HEK293 (cell line): ENCODE data around the gene PDCD4.

Source experiments
- CTCF ChIA-PET: fragments of 350-600 bp; formaldehyde crosslinking; extraction: SDS; loops from one replicate; lab custom pipeline; 2021; ENCODE audit warnings: antibody characterized with exemption; lab: Yijun Ruan, JAX
- POLR2A ChIA-PET: fragments of 300-600 bp; formaldehyde crosslinking; extraction: SDS; loops from one replicate; lab custom pipeline; 2020; ENCODE audit warnings: antibody characterized with exemption, inconsistent platforms; lab: Yijun Ruan, JAX
- H3K27ac ChIP-seq: fragments of 200-500 bp; sonication (Bioruptor generic); 2 replicates; pipeline ENCODE4 v1.5.1; 2014; ENCODE audit warnings: low read depth, low read length, control low read depth, inconsistent platforms; ENCODE audit errors: extremely low read depth
- H3K36me3 ChIP-seq, 2 experiments: fragments of 200-500 bp in 1 of 2; sonication (Bioruptor generic) in 1 of 2; 1 replicate in 1 of 2; 2 replicates in 1 of 2; pipeline ENCODE4 v1.5.1; 2014 to 2017; ENCODE audit warnings: inconsistent platforms in 2 of 2, low read length in 2 of 2; ENCODE audit not compliant: control insufficient read depth in 2 of 2, insufficient read depth in 1 of 2
- H3K4me1 ChIP-seq: fragments of 200-500 bp; sonication (Bioruptor generic); 2 replicates; pipeline ENCODE4 v1.5.1; 2014; ENCODE audit warnings: mild to moderate bottlenecking, low read length, inconsistent platforms; ENCODE audit not compliant: control insufficient read depth, insufficient read depth
- H3K4me3 ChIP-seq: 2 replicates; pipeline ENCODE4 v1.5.1; 2011; ENCODE audit warnings: low read depth, mild to moderate bottlenecking, control low read depth, low read length, moderate library complexity
- H3K9me3 ChIP-seq: fragments of 200-500 bp; sonication (Bioruptor generic); 2 replicates; pipeline ENCODE4 v1.5.1; 2014; ENCODE audit warnings: low read depth, low read length, inconsistent platforms; ENCODE audit not compliant: control insufficient read depth, insufficient read depth
- EGR2 ChIP-seq: fragments of 450-650 bp; formaldehyde crosslinking; IDR thresholded peaks from 2 replicates; pipeline ENCODE4 v1.5.1; 2016; ENCODE audit warnings: low read depth, missing biosample characterization, missing genetic modification characterization
- GLI4 ChIP-seq: fragments of 450-650 bp; formaldehyde crosslinking; IDR thresholded peaks from 2 replicates; pipeline ENCODE4 v1.5.1; 2016; ENCODE audit warnings: missing biosample characterization, missing genetic modification characterization
- GLIS1 ChIP-seq: fragments of 450-650 bp; formaldehyde crosslinking; IDR thresholded peaks from 2 replicates; pipeline ENCODE4 v1.5.1; 2016; ENCODE audit warnings: missing biosample characterization, missing genetic modification characterization
- GLIS2 ChIP-seq: fragments of 450-650 bp; formaldehyde crosslinking; IDR thresholded peaks from 2 replicates; pipeline ENCODE4 v1.5.1; 2016; ENCODE audit warnings: missing biosample characterization, missing genetic modification characterization
- KLF7 ChIP-seq: fragments of 450-650 bp; formaldehyde crosslinking; IDR thresholded peaks from 2 replicates; pipeline ENCODE4 v1.5.1; 2016; ENCODE audit warnings: missing biosample characterization, missing genetic modification characterization, borderline replicate concordance
- KLF8 ChIP-seq: fragments of 450-650 bp; formaldehyde crosslinking; IDR thresholded peaks from 2 replicates; pipeline ENCODE4 v1.5.1; 2016; ENCODE audit warnings: missing biosample characterization, missing genetic modification characterization
- PRDM6 ChIP-seq: fragments of 450-650 bp; formaldehyde crosslinking; IDR thresholded peaks from 2 replicates; pipeline ENCODE4 v1.5.1; 2017; ENCODE audit warnings: missing biosample characterization, missing genetic modification characterization
- YY2 ChIP-seq: fragments of 450-650 bp; formaldehyde crosslinking; IDR thresholded peaks from 2 replicates; pipeline ENCODE4 v1.5.1; 2016; ENCODE audit warnings: missing biosample characterization, missing genetic modification characterization
- ZBTB26 ChIP-seq: fragments of 450-650 bp; formaldehyde crosslinking; optimal IDR thresholded peaks from 2 replicates; pipeline ENCODE3; 2016; ENCODE audit warnings: missing biosample characterization, mild to moderate bottlenecking, missing genetic modification characterization
- ZBTB6 ChIP-seq: fragments of 450-650 bp; formaldehyde crosslinking; IDR thresholded peaks from 2 replicates; pipeline ENCODE4 v1.5.1; 2017; ENCODE audit warnings: missing biosample characterization, missing genetic modification characterization
- ZBTB8A ChIP-seq: fragments of 450-650 bp; formaldehyde crosslinking; IDR thresholded peaks from 2 replicates; pipeline ENCODE4 v1.5.1; 2016; ENCODE audit warnings: missing biosample characterization, missing genetic modification characterization
- ZFHX2 ChIP-seq: fragments of 450-650 bp; formaldehyde crosslinking; conservative IDR thresholded peaks from 2 replicates; pipeline ENCODE4 v1.5.1; 2016; ENCODE audit warnings: missing biosample characterization, missing genetic modification characterization
- ZIC2 ChIP-seq: fragments of 450-650 bp; formaldehyde crosslinking; IDR thresholded peaks from 2 replicates; pipeline ENCODE4 v1.5.1; 2016; ENCODE audit warnings: missing biosample characterization, missing genetic modification characterization
- ZNF133 ChIP-seq: fragments of 450-650 bp; formaldehyde crosslinking; IDR thresholded peaks from 2 replicates; pipeline ENCODE4 v1.5.1; 2016; ENCODE audit warnings: missing biosample characterization, missing genetic modification characterization
- ZNF174 ChIP-seq: fragments of 450-650 bp; formaldehyde crosslinking; IDR thresholded peaks from 2 replicates; pipeline ENCODE4 v1.5.0; 2017; ENCODE audit warnings: missing biosample characterization, mild to moderate bottlenecking, missing genetic modification characterization
- ZNF248 ChIP-seq: fragments of 450-650 bp; formaldehyde crosslinking; IDR thresholded peaks from 2 replicates; pipeline ENCODE4 v1.5.1; 2017; ENCODE audit warnings: missing biosample characterization, missing genetic modification characterization
- ZNF394 ChIP-seq: fragments of 450-650 bp; formaldehyde crosslinking; IDR thresholded peaks from 2 replicates; pipeline ENCODE4 v1.5.1; 2016; ENCODE audit warnings: missing biosample characterization, missing genetic modification characterization, mild to moderate bottlenecking, moderate library complexity, borderline replicate concordance
- ZNF510 ChIP-seq: fragments of 450-650 bp; formaldehyde crosslinking; IDR thresholded peaks from 2 replicates; pipeline ENCODE4 v1.5.1; 2018; ENCODE audit warnings: mild to moderate bottlenecking, missing genetic modification characterization, missing biosample characterization; ENCODE audit not compliant: insufficient replicate concordance
- ZNF514 ChIP-seq: fragments of 450-650 bp; formaldehyde crosslinking; IDR thresholded peaks from 2 replicates; pipeline ENCODE4 v1.5.1; 2016; ENCODE audit warnings: missing biosample characterization, missing genetic modification characterization
- ZNF624 ChIP-seq: fragments of 450-650 bp; formaldehyde crosslinking; IDR thresholded peaks from 2 replicates; pipeline ENCODE4 v1.5.1; 2017; ENCODE audit warnings: missing biosample characterization, missing genetic modification characterization
- ZNF658 ChIP-seq: fragments of 450-650 bp; formaldehyde crosslinking; IDR thresholded peaks from 2 replicates; pipeline ENCODE4; 2016; ENCODE audit warnings: missing biosample characterization, missing genetic modification characterization
- ZNF670 ChIP-seq: fragments of 450-650 bp; formaldehyde crosslinking; IDR thresholded peaks from 2 replicates; pipeline ENCODE4 v1.5.1; 2016; ENCODE audit warnings: missing biosample characterization, missing genetic modification characterization, low read depth
- ZNF768 ChIP-seq: fragments of 450-650 bp; formaldehyde crosslinking; IDR thresholded peaks from 2 replicates; pipeline ENCODE4 v1.5.1; 2018; ENCODE audit warnings: missing biosample characterization, mild to moderate bottlenecking, missing genetic modification characterization
- ZNF785 ChIP-seq: fragments of 450-650 bp; formaldehyde crosslinking; IDR thresholded peaks from 2 replicates; pipeline ENCODE4 v1.5.1; 2016; ENCODE audit warnings: missing biosample characterization, missing genetic modification characterization
- ZNF792 ChIP-seq: fragments of 450-650 bp; formaldehyde crosslinking; IDR thresholded peaks from 2 replicates; pipeline ENCODE4 v1.5.1; 2016; ENCODE audit warnings: missing biosample characterization, missing genetic modification characterization
- ZNF830 ChIP-seq: fragments of 450-650 bp; IDR thresholded peaks from 2 replicates; pipeline ENCODE4 v1.5.0; 2018; ENCODE audit warnings: missing biosample characterization, missing genetic modification characterization, low read depth, mild to moderate bottlenecking, moderate library complexity
- ZSCAN23 ChIP-seq: fragments of 450-650 bp; formaldehyde crosslinking; IDR thresholded peaks from 2 replicates; pipeline ENCODE4 v1.5.1; 2016; ENCODE audit warnings: missing biosample characterization, missing genetic modification characterization

The PDCD4 gene

GRCh38 chr10:110843796-110844616, 27.7 kb upstream of the PDCD4 start:
- ChIA-PET POLR2A (no interaction called here), CTCF (interaction anchor here (0.6 to 1.0 kb wide), 5 partner anchors 14 to 1463 kb away, joined by 3 to 5 read pairs (median 3); partner anchors contain the start of gene SMNDC1)
- no peak for TF ChIP-seq ZNF514 (tag by site-specific recombination)
- TF ChIP-seq ZNF670 (tag by site-specific recombination) = no peak
- 0 out of 2 replicates have a peak, but pooled peaks have one; percentile 30 for TF ChIP-seq GLIS2 (tag by site-specific recombination)
- peak; percentile 94 for TF ChIP-seq GLIS1
- TF ChIP-seq ZNF394 (tag by site-specific recombination) = no peak
- no peak for TF ChIP-seq YY2 (tag by site-specific recombination)
- no peak for TF ChIP-seq ZNF510 (tag by site-specific recombination)
- no peak for TF ChIP-seq ZNF133 (tag by site-specific recombination)
- TF ChIP-seq ZNF830 (tag by site-specific recombination) = no peak
- TF ChIP-seq ZNF248 (tag by site-specific recombination) = no peak
- no peak for TF ChIP-seq ZNF624 (tag by site-specific recombination)
- TF ChIP-seq ZIC2 = 0 out of 2 replicates have a peak, but pooled peaks have one; percentile 11
- no peak for TF ChIP-seq ZNF658 (tag by site-specific recombination)
- TF ChIP-seq ZBTB26 = no peak
- TF ChIP-seq ZBTB8A (tag by site-specific recombination) = no peak
- TF ChIP-seq ZNF792 (tag by site-specific recombination) = no peak
- TF ChIP-seq ZSCAN23 (tag by site-specific recombination) = no peak
- no peak for TF ChIP-seq ZNF785 (tag by site-specific recombination)
- no peak for TF ChIP-seq ZNF768
- TF ChIP-seq ZNF174 (tag by site-specific recombination) = no peak
- no peak for TF ChIP-seq GLI4 (tag by site-specific recombination)
- H3K4me1 ChIP-seq = peaks cover 5% of the 10 kb centered on the region; the same call in 1 of the 2 replicates
- H3K9me3 ChIP-seq = no peaks in the 10 kb centered on the region
- H3K36me3 ChIP-seq = no peaks in the 10 kb centered on the region
- H3K4me3 ChIP-seq = no peak overlapping the region
- no peak overlapping the region for H3K27ac ChIP-seq

- CTCF ChIA-PET = interaction anchor here (0.6 to 0.9 kb wide), 3 partner anchors 14 to 1462 kb away, joined by 3 to 5 read pairs (median 3); partner anchors contain the start of gene SMNDC1
These were observed 27.2 kb upstream of the PDCD4 start for GRCh38 chr10:110844617-110844881.

More at GRCh38 chr10:110844617-110844881, 27.2 kb upstream of the PDCD4 start:
- Histone ChIP-seq H3K4me3 (no peak overlapping the region), H3K9me3 (no peaks in the 10 kb centered on the region), H3K36me3 (no peaks in the 10 kb centered on the region), H3K4me1 (peaks cover 5% of the 10 kb centered on the region; the same call in 1 of the 2 replicates), H3K27ac (no peak overlapping the region)
- POLR2A ChIA-PET = no interaction called here
- TF ChIP-seq GLIS1 (peak; percentile 14; the same call in 1 of the 2 replicates), ZNF830 (tag by site-specific recombination) (no peak), ZBTB6 (tag by site-specific recombination) (no peak), EGR2 (tag by site-specific recombination) (0 out of 2 replicates have a peak, but pooled peaks have one; percentile 58), KLF8 (tag by site-specific recombination) (no peak), KLF7 (tag by site-specific recombination) (no peak), PRDM6 (tag by site-specific recombination) (no peak), ZFHX2 (tag by site-specific recombination) (peak; percentile 51)
